ENCODE results near the gene TRIM41.
"Not testable (repeated sequence)": the region's sequence is repeated elsewhere in the genome, so short reads cannot be mapped to it uniquely, and the experiment has no call there.

Gene TRIM41

GRCh38 chr5:181211208-181211607 lies 11.9 kb upstream of the TRIM41 start:
- DNase-seq (ENCODE audit: low read depth) = no peak

GRCh38 chr5:181212080-181212479 lies 11.0 kb upstream of the TRIM41 start:
- DNase-seq (ENCODE audit: low read depth) = no peak

DNA sequence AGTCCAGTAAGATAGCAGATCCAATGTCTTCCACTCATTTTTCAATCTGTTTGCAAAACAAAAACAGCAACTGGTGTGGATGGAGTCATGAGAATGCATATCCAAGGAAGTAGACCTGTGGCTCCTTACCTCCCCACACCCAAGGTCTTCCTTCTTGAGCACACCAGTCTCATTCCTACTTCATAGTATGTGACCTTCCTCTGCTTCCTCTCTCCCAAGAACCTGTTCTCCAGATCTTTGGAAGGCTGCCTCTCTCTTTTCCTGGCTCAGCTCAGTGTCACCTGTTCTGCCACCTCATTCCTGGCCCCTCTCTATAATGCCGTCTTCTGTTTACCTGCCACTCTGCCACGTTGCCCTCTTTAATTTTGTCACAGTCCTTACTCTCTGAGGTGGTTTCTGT lies 10.1 kb upstream of the TRIM41 start:
- no peak for DNase-seq (ENCODE audit: low read depth)

- DNase-seq (ENCODE audit: low read depth) = not testable (repeated sequence)
Measured at GRCh38 chr5:181214249-181214648, 8.8 kb upstream of the TRIM41 start.

DNA sequence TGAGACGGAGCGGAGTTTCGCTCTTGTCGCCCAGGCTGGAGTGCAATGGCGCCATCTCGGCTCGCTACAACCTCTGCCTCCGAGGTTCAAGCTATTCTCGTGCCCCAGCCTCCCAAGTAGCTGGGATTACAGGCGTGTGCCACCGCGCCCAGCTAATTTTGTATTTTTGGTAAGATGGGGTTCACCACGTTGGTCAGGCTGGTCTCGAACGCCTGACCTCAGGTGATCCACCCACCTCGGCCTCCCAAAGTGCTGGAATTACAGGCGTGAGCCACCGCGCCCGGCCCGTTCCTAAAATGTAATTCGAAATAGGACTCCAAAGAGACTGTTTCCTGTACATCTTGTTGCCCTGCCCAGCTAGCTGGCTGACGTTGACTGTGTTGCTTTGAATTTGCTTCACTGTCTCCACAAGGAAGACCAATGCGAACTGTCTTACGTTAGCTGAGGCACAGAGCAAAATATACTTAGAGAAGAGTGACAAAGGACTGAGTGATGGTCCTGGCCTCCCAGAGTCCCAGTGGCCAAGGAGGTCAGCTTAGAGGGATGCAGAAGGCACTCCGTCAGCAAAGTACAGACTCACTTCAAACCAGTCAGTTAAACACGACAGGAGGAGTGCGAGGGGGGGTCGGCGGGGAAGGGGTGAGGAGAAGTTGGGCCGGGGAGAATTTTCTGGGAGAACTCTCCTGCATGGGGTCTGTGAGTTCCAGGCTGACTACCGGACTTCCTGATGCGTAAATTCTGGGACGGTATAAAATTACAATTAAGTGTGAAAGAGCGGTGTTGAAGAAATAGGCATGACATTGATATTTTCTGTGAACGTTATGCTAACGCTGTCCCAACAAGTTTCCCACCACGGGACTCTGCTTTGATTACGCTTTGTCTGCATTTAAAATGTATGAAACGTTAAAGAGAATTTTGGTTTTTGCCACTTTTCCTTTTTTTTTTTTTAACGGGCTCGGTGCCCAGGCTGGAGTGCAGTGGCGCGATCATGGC lies 6.8 kb upstream of the TRIM41 start:
- no peak for DNase-seq (ENCODE audit: low read depth)

DNA sequence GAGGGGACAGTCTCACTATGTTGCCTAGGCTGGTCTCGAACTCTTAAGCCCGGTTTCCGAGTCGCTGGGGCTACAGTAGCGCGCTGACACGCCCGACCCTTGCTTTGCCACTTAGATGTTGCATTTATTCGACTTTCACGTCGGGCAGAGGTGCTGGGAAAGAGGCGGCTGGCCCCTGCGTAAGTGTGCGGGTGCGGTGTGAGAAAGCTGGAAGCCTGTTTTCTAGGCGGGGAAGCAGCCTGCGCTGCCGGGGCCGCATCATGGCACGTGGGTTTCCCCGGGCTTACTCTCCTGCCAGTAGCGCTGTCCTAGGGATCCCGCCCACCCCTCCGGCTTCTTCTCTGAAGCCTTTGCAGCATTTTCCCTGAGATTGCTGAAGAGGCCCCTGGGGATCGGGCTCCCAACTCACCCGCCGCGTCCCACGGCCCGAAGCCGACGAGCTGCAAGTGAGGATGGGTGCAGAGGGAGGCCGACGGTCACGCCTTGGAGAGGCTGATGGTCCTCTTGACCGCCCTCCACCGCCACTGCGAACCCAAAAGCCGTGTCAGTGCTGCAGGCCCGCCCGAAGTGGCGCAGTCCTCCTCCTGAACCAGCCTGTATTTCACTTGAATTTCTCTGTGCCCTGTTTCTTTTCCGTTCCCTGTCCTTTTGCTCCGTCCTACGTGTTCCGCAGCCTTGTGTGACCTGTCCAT lies 5.8 kb upstream of the TRIM41 start:
- no peak for DNase-seq (ENCODE audit: low read depth)

DNA sequence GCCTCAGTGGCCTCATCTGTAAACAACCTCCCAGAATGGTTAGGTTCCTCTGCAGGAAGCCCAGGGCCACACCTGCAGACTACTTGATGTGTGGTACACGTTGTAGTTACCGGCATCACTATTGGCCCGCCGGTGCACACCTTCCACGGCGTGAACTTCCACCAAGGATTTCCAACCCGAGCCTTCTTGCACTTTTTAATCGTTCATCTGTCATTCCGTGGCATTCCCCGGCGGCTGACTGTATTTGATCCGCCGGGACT lies 5.3 kb upstream of the TRIM41 start:
- DNase-seq (ENCODE audit: low read depth) = no peak

DNA sequence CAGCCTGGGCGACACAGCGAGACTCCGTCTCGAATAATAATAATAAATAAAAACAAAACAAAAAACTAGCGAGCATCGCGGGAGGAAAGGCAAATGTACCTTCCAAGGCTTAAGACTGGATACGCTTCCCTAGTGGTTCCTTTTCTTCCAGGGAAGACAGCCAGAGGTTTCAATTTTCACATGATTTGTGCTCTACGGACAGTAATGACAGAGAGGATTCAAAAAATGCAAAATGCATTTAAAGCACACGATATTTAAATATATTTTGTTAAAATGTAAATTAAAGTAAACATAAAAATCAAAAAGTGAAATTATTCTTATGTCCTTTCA lies 4.3 kb upstream of the TRIM41 start:
- DNase-seq (ENCODE audit: low read depth) = no peak

- no peak for DNase-seq (ENCODE audit: low read depth)
Measured at GRCh38 chr5:181219262-181220177, 3.6 kb upstream of the TRIM41 start.

GRCh38 chr5:181220178-181220515 lies 2.9 kb upstream of the TRIM41 start:
- no peak for DNase-seq (ENCODE audit: low read depth)

DNA sequence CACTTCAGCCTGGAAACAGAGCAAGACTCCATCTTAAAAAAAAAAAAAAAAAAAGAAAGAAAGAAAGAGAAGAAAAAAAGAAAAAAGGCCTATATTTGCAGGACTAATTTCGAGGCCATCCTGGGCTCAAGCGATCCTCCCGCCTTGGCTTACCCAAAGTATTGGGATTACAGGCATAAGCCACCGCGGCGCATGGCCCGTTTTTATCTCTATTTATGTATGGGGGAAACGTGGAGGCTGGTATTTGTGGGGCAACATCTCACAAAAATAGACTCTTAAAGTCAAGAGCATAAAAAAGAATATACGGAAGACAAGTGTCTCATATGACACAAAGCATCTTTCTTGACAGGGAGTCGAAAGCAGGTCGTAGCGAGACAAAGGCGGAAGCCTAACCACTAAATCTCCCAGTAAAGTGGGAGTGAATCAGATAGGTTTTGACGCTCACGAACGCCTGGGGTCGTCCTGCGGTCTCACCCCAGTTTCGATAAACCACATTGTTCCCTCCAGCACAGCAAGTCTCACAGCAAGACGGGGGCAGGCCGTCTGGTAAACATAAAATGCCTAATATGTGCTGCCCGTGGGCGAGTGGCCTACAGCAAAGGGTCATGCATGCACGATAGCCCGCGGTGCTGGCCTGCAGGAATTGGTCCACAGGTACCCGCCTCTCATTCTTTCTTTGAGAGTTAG lies 1.8 kb upstream of the TRIM41 start:
- no peak for DNase-seq (ENCODE audit: low read depth)

DNA sequence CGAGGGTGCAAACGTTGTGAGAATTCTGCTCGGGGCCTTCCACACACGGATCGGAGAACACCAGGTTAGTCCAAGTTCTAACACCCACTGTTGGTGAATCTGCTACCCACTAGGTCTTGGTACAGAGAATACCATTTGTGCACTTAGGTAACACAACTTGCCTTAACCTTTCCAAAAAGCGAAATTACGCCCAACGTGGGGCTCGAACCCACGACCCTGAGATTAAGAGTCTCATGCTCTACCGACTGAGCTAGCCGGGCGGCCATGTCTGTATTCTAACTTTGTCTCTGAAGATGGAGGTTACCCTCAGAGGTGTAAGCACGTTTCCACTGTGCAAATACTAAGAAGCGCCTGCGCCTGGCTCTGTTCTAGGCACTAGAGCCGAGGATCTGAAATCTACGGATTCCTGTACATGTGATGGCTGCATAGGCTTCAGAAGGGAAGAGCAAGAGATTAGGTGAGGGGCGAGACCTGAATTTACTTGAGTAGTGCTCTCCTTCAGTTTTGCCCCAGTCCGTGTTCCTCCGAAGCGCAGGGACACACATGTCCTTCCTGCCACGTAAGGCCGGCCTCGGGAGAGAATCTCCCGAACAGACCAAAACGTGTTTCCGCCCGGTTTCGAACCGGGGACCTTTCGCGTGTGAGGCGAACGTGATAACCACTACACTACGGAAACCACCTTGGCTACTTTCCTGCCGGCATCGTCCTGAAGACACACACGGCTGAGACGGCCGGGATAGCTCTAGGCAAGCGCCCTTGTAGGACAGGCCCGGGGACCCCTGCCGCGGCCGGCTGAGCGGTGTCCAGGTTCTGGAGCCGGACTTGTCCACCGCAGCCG lies 1.1 kb upstream of the TRIM41 start:
- peak; percentile 69 for DNase-seq (ENCODE audit: low read depth)

DNA sequence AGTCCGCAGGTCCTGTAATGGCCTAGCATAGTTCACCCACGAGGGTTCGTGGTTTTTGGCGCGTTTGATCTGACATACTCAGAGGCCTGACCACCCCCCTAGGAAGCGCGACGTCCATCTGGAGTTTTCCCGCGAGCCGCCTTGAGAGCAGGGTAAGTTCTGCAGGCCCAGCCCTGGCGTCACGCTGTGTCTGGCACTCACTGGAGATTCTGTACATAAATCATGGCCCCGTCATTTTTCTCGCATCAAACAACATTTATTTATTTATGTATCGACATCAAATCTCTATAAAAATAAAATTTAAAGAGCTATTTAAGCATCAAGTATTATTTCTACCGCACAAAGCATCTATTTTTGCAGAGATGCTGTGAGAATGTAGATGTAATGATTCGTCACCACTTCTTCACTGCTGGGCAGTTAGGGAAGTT lies 437 bp upstream of the TRIM41 start:
- no peak for DNase-seq (ENCODE audit: low read depth)

DNA sequence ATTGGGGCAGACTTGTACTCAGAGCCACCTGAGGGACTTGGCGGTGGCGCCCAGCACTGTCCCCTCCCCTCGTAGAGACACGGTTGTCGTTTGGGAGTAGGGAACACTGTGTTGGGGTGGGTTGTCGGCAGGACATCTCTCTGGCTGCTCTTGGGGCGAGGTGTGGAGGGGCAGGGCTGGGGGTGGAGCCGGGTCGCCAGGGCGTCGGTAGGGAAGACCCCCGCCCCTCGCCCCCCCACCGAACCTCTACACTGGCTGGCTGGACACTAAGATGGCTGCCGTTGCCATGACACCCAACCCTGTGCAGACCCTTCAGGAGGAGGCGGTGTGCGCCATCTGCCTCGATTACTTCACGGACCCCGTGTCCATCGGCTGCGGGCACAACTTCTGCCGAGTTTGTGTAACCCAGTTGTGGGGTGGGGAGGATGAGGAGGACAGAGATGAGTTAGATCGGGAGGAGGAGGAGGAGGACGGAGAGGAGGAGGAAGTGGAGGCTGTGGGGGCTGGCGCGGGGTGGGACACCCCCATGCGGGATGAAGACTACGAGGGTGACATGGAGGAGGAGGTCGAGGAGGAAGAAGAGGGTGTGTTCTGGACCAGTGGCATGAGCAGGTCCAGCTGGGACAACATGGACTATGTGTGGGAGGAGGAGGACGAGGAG lies 778 bp downstream of the TRIM41 start:
- DNase-seq (ENCODE audit: low read depth) = no peak

- no peak for DNase-seq (ENCODE audit: low read depth)
Measured at GRCh38 chr5:181224390-181225229, 1.5 kb downstream of the TRIM41 start.

GRCh38 chr5:181229996-181230395 lies 6.9 kb downstream of the TRIM41 start:
- no peak for DNase-seq (ENCODE audit: low read depth)

- no peak for DNase-seq (ENCODE audit: low read depth)
Measured at GRCh38 chr5:181230551-181230950, 7.5 kb downstream of the TRIM41 start.

GRCh38 chr5:181231432-181231831 lies 8.4 kb downstream of the TRIM41 start:
- no peak for DNase-seq (ENCODE audit: low read depth)

DNA sequence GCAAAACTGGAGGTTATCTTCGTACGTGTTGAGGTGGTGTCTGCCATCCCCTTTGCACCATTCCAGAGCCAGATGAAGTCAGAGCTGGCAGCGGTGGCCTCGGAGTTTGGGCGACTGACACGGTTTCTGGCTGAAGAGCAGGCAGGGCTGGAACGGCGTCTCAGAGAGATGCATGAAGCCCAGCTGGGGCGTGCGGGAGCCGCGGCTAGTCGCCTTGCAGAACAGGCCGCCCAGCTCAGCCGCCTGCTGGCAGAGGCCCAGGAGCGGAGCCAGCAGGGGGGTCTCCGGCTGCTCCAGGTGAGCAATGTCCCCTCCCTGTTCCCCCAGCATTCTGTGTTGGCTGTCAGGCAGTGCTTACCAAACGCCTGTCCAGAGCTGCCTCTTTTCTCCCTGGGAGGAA lies 9.5 kb downstream of the TRIM41 start:
- DNase-seq (ENCODE audit: low read depth) = no peak

Measured in stromal cell of bone marrow (primary cell).